Measurements from ENCODE around the gene PRRX1.

GRCh38 chr1:170668209-170669106 is 4.5 kb downstream of the PRRX1 start:
- TF ChIP-seq, protein P1, sequence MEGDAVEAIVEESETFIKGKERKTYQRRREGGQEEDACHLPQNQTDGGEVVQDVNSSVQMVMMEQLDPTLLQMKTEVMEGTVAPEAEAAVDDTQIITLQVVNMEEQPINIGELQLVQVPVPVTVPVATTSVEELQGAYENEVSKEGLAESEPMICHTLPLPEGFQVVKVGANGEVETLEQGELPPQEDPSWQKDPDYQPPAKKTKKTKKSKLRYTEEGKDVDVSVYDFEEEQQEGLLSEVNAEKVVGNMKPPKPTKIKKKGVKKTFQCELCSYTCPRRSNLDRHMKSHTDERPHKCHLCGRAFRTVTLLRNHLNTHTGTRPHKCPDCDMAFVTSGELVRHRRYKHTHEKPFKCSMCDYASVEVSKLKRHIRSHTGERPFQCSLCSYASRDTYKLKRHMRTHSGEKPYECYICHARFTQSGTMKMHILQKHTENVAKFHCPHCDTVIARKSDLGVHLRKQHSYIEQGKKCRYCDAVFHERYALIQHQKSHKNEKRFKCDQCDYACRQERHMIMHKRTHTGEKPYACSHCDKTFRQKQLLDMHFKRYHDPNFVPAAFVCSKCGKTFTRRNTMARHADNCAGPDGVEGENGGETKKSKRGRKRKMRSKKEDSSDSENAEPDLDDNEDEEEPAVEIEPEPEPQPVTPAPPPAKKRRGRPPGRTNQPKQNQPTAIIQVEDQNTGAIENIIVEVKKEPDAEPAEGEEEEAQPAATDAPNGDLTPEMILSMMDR (IDR thresholded peaks at IDR 0.05): no peak
- no peak for TF ChIP-seq POLR2A (IDR thresholded peaks at IDR 0.05)

Data from Peyer's patch (tissue), 4 donors.